Stimulated activated CD4-positive, alpha-beta T cell treated with anti-CD3 and anti-CD28 coated beads, Interleukin-1b, Interleukin-23, amount 100 ng/mL, for 4 hours (primary cell): ENCODE results near the gene ANO2.

Experiments
- DNase-seq, 2 donors: peaks; one replicate each; pipeline ENCODE4 v3.0.0-alpha.2; 2020; ENCODE audit warnings: low read depth in 2 of 2

Gene ANO2

DNA sequence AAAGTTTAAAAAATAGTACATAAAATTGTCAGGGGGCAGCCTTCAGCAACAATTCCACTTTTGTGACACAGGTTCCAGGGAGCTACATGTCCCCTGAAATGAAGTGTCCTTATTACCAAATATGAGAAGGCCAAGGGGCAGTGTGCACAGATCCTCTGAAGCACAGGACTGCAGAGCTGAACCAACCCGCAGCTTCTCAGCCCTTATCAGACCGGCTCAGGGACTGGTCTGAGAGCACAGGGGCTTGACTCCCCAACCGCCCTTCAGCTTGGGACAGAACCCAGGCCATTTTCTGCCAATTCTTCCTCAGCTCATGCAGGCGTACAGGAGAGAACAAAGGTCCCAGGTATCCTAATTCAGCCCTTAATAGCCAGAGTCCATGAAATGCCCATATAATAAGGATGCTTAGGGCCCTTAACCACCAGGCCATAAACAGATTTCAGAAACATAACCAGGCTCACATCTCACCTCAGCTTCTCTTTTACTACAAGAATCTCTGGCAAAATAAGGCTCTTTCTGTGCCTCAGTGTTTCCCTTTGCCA, 221.3 kb downstream of the ANO2 start:
- no peak for DNase-seq

DNA sequence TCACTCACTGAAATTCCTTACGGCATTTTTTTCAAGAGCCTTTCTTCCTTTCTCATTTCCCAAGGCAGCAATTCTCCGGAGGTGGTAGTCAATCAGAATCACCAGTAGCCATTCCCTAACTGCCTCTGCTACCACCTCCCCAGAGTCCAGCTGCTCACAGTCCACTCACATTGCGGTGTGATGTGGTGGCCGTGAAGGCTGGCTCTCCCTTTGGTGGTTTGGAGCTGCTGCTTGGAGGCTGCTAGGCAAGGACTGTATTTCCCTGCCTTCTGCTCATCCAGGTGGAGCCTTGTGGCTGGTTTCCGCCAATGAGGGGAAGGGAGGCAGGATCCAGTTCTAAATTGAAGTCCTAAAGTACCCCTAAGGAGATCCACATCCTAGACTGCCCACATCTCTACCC, 222.0 kb downstream of the ANO2 start:
- DNase-seq: no peak

DNA sequence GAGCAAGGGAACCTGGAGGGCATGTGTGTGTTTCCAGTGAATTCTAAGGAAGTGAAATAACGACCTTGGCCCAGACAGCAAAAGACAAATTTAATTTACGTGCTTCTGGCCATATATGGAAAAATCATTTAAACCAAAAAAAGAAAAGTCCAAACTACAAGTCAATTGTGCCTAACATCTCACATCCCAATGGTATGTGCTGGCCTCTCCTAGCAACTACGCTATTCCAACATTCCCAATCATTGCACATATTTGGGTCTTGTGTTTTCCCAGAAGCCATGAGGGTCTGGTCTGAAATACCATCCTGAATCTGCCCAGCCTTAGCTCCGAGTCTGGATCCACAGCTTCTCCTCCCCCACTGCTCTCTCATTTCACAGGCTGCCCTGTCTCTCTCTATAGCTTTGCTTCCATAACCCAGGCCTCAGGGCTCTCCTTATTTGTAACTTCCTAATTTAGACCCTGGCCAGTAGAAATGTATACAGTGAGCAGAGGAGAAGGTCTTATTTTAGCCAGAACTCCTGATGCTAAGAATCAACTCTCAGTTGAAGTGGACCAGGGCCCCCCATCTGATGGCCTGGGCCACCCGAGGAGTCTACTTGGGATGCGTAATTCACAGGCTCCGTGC, 224.6 kb downstream of the ANO2 start:
- DNase-seq: no peak

DNA sequence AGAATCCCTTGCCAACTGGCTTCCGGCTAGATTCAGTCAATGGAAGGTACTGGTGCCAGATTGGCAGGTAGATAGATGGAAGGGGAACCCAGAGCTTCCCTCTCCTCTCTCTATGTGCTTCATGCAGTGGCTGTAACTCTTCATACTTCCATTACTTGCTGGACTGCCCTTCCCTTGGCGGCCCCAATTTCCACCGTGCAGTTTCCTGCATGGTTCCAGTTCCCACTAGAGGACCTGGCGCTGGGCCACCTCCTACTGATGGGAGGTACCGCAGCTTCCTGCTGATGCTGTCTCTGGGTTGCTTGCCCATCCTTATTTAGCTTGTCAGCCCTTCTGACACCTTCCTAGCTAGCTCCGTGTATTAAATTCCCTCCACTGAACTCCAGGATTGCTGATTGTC, 226.4 kb downstream of the ANO2 start:
- DNase-seq: no peak

DNA sequence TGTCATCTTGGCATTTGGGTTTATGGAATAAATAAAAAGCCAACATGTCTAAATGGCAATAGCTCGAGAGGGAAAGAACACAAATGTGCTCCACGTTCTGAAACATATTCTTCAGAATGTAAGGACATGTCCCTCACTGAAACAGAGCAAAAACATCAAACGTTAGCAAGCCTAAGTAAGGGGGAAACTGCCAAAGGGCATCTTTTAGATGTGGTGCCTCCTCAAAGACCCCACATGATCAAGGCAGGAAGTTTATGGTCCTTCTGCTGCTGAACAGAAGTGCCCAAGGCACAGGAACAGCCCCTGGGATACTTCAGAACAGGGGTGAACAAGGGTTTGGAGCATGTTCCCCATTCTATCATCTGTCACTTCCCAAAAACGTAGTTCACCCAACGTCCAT, 227.0 kb downstream of the ANO2 start:
- no peak for DNase-seq

DNA sequence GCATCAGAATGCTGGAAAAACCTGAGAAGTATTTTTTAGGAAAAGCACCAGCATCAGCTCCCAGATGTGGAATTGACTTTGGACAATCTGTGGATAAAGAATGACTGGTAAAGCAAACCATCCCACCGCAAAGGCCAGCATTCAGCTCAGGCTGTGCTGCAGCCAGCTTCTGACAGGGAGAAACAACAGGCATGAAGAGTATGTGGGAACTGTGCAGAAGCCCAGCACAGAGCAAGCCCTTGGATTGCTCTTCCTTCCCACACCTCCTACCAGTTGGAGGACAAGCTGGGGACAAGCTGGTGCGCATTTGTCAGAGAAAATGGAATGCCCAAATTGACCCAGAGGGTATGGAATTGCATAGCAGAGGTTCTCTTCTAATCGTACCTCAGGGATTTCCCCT, 228.1 kb downstream of the ANO2 start:
- no peak for DNase-seq

DNA sequence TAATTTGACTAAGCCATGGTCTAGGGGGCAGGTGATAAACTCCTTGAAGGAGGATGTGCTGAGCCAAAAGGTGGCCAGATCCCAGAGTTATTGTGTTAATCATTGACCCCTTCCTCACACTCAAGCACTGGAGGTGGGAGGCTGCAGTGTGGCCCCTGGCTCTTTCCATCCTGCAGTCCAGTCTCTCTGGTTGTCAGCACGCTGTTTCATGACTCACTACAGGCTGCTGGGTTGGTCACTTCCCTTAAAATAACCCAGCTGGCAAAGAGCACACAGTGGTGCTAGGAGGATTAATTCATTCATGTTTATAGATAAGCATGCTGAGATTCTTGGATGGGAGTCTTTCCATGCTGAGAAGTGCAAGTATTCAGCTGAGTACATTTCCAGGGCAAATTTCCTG, 228.9 kb downstream of the ANO2 start:
- DNase-seq: no peak

DNA sequence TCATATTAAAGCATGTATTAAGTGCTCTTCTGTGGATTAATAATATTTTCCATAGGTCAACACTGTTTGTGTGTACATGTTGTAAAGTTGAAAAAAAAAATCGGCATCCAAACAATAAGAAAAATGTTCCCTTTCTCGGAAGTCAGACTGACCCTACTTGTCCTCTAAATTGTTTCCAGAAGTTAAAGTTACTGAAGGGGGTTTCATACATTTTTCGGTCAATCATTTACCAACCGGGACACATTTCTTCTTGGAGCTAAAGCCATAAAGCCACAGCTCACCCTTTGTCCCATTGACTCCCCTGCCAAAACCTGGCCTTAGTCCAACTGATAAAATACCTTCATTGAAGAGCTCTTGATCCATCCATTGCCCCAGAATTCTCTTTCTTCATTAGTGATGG, 230.0 kb downstream of the ANO2 start:
- DNase-seq: no peak

DNA sequence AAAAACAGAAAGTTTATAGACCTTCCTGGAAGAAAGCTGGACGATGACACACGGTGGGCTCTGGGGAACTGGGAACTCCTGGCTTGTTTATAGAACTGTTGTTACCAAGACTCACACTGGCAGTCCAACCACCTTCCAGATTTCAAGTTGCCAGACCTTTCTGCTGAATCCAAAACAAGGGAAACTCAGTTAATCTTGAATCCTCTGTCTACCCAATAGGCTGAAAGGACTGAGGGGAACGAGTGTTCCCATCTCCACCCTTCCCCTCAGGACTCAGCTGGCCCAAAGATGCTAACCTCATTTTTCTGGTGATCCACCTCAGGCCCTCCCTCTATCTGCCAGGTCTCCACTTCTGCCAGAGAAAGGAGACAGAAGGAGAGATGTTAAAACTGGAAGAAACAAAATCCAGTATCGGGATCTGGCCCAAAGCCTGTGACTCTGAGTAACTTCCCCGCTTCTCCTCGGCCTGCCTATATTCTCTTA, 231.4 kb downstream of the ANO2 start:
- DNase-seq: no peak

DNA sequence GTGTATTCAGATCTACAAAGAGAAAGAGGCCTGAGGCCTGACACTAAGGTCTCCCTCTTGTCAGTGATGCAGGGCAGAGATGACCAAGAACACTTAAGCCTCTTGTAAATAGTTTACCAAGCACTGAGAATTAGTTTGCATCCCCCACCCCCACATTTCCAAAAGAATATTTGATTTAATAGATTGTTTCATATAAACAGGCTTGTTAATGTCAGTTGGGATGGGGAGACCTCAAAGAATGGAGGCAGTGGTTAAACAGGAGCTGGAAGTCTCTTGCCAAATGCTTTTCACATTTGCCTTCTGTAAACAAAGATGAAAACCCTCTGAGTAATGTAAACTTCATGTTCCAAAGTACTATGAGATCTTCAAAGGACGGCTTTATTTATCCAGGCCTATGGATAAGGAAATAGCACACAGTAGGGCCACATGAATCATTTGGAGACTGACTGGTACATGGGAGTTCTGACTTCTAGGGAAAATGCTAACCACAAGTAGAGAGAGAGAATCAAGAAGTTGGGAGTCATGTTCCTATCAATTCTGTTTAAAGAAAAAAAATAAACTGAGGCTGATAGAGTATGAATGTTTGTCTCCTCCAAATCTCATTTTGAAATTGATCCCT, 234.7 kb downstream of the ANO2 start:
- no peak for DNase-seq

DNA sequence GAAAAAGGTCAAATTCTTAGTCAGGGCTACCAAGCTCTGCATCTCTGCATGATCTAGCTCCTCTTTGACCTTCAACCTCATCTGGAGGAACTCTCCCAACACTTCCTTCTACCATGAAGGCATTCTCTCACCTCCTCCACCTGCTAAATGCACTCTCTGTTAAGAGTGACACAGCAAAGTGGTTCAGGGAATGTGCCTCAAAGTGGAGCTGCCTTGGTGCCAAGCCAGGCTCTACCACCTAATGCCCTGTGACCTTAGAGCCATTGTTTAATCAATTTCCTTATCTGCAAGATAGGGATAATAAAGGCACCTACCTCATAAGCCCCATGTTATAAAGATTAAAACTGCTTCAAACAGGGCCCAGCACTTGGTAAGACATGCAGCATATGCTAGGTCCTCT, 236.7 kb downstream of the ANO2 start:
- DNase-seq: no peak

DNA sequence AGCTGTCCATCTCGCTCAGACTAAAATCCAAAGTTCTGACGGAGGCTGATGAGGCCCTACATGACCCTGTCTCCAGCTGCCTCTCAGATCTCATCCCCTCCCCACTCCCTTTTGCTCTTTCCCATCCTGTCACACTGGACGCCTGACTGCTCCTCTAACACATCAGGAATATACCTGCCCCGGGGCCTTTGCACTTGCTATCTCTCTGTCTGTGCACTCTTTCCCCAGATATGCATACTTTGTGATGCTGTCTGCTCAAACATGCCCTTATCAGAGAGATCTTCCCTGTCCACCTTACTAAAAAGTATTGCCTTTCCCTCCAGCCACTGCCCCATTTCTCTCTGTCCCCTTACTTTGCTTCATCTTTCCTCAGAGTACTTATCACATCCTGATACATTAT, 238.8 kb downstream of the ANO2 start:
- DNase-seq: no peak

DNA sequence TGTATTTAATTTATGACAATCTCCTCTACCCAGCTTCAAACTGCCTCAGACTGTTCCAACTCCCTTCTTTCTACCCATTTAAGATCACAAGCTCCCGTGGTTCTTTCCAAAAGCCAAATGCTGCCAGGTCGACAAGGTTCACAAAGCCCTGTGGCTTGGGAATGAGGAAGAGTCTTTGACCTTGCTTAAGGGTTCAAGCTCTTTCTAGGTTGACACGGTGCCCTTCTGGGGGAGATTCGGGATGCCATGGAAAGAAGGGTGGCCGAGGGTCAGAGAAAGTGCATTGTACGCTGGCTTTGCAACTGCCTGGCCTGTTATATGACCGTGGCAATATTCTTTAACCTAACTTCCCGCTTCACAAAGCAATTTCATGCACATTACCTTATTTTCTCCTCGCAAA, 239.3 kb downstream of the ANO2 start:
- DNase-seq: no peak

DNA sequence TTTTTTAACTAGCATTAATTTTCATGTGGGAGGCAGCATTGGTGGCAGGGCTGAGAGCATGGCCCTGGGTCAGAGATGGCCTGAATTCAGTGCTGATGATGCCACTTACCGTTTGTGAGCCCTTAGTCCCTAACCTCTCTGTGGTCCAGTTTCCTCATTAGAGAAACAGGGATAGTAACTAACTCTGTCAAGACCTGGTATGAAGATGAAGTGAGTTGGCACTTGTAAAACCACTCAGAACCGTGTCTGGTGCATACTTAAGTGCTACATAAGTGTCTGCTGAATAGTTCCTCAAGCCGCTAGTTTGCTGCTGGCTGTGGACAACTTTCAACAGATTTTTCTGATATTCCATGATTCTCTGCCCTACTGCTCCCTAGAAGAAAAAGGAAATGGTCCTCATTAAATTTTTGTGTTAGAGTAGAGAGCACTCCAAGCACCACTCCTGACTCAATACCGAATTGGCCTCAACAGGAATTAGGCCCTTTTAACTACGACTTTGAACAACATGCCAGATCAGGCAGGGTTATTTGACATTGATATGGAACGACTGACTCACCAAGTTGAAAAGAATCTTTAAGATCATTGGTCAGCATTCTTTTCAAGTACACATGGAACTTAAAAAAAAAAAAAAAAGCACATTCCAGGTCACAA, 250.2 kb downstream of the ANO2 start:
- no peak for DNase-seq

DNA sequence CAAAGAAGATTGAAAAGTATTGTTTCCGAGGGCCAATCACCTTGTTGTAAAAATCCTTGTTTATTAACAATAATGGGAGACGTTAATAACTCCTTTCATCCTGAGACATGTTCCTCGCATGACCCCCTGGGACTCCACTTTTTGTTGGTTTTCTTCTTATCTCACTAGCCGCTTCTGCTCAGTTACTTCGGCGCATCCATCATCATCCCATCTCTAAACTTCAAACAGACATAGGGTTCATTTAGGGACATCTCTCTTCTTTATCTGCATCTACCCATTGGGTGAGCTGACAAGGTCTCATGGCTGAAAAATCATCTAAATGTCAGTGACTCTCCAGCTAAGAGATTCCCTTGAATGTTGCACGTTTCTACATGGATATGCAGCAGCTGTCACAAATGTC, 252.2 kb downstream of the ANO2 start:
- DNase-seq: no peak

DNA sequence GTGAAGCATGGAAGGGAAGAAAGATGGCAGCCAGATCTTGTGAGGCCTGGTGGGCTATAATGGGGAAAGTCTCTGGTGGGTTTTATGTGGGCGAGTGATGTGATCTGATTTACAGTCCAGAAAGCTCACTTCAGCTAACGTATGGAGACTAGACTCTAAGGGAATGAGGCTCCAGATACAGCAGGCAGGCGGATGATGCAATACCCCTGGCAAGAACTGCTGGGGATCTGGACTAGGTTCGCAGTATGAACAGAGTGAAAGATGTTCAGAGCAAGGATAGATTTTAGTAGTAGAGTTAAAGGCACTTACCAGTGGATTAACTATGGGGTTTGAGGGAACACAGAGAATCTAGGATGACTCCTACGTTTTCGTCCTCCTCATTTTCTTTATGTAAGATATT, 253.1 kb downstream of the ANO2 start:
- DNase-seq: no peak

DNA sequence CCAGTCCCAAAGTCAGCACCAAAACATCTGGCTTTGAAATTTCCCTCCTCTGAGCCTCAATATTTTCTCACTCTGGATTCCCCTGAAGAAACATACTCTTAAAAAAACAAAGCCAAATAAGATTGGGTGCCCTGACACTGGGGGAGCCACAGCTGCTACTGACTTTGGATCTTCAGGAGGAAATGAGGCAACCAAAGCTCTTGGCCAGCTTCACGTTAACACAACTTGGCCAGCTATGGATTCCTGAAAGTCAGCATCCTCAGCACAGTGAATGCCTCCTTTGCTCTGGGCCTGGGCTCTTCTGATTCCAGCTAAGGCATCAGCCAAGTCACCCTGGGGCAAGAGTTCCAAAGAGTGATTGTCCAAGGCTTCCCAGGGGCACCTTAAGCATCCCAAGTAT, 254.8 kb downstream of the ANO2 start:
- DNase-seq: no peak

DNA sequence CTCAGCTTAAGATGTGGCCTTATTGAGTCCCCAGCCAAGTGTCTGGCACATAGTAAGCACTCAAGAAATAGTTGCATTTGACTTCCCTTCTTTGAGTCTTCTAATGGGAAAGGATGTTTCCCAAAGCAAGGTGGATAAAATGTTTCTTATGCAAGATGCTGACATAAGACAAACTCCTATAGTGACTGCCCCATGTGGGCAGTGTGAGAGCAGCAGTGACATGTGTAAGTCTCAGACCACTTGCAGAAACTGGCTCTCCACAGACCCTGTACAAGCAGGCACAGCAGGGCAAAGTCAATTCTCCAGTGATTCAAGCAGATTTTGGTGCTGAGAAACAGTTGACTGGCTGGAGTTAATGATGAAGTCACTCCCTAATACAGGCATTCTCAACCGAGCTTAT, 255.3 kb downstream of the ANO2 start:
- DNase-seq: no peak

DNA sequence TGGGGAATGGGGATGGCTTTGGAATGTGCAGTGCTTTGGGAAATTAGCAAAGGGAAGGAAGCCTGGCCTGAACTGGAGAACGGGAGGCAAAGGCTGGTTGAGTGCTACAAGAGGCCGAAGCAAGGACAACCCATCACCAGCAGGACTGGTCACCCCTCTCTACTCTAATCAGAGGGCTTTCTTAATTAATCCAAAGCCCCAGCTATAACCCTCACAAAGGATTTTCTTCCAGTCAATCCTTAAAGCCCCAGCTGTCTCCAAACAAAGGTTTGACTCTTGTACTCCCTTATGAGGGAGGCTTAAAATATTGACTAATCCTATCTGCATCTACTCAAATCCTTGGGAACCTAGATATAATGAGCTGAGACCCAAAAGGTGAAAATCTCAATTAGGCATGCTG, 256.8 kb downstream of the ANO2 start:
- DNase-seq: no peak

DNA sequence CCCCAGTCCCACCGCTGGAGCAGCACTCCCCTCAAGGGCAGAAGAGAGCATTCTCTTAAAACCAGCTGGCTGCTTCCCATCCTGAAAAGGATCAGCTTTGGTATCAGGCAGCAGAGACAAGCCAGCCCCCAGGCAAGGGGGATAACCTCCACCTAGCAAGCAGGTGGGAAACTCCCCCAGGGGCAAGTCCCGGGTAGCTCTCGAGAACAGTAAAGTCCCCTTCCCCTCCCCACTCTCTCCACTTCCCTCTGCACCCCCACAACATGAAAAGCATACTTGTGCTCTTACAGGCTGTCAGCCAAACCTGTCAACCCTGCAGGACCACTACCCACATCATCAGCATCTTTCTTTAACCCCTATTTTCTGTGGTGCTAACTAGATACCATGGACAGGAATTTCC, 259.1 kb downstream of the ANO2 start:
- no peak for DNase-seq

DNA sequence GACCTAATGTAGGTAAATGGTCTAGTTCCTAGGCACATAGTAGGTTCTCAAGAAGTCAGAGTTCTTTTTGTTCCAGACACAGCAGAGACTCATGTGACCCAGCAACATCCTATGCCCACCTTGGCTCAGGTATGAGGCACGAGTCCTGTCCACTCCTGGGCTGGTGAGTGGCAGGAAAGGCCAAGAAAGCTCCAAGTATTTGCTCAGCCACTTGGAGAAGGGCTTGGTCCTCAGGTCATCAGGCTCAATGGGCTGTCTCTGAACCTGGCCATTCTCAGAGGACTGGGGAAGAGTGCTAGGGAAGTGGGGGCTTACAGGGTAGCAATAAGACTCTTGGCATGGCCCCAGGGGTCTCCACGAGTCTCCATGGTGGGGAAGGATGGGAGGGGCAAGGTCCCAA, 260.1 kb downstream of the ANO2 start:
- DNase-seq: no peak

DNA sequence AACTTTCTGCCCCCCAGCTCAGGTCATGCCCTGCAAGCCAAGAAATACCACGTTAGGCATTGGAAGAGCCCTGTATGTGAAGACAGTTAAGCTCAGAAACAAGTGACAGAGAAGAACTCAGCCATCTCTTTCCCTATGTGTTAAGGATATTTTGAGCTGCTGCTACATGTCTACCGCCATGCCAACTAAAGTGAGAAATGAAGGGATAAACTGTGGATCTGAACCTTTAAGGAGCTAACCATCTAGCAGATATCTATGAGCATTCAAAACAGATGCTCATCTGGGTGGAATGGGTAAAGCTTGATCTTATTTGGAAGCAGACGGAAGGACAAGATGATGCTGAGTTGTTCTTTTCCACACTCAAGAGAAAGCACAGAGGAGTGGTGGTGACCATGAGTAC, 262.5 kb downstream of the ANO2 start:
- DNase-seq: no peak

DNA sequence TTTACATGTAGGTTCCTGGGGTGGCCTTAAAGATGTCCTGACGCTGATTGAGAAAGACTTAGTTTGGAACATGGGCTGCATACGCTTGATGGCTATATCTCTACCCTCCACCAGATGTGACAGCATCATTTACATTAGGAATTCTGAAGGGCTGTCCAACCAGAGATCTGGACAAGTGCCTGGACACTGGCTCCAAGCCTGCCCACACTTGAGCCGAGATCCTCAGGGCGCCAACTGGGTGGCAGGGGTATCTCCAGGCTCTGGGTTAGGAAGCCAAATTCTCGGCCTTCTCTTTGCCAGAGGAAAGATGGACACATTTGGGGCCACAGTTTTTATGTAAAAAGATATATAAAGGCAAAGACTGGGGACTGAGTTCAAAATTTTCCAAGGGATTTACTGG, 266.9 kb downstream of the ANO2 start:
- no peak for DNase-seq
